ENCODE results near the gene BMP5. TPM values are rescaled to one million over a fixed set of nuclear protein-coding genes. Genes with fewer than 3 reads are reported as not detected.

The BMP5 gene
- total and polyA plus RNA-seq, 3 experiments from 2014 or later: not detected

DNA sequence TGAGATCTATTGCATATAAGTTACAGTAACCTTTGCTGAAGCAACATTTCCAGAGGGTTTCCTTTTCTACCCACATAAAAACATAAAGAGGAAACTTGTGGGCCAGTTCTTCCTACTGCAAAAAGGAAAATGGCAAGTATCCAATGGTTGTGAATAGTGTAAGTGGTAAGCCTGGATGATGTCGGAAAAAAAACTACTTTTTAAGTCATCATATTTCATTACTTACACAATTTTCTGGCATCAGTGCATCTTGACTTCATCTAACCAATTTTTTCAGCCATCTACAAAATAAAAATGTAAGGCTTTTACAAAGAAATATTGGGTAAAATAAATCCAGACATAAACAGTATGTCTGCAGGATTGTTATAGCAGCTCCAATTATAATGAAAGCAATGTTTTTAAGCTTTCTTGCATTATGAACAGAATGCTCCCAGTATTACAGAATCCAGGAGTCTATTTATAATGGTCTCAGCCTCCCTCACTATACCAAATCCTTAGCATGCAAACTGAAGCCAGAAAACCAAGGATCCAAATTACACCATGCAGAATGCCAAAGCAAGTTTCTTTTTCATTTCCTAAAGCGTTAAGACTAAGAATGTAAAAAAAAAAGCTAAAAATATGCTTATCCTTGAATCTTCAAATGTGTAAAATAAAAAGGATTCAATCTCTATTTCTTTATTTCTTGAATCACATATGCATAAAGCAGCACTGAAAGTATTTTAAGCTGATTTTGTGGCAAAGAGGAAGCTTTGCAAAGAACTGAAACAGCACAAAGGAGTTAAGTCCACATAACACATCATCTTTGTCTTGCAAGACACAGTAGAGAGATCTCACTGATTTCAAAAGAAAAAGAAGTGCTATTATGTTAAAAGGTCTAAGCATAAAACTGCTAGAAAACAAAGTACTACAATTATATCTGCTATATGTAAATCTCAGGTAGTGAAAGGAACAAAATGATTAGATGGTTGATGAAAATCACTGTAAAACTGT lies 169.6 kb downstream of the BMP5 start:
- Mint-ChIP-seq H3K27me3 (no peaks in the 10 kb centered on the region), H3K27ac (no peak overlapping the region), H3K9me3 (peaks cover 5 to 40% (median 13%) of the 10 kb centered on the region in 5 donors), H3K36me3 (no peaks in the 10 kb centered on the region), H3K4me3 (peak overlapping the region in 1 of 7 donors; percentile 14), H3K4me1 (no peaks in the 10 kb centered on the region)
- no peaks in the 10 kb centered on the region for H3K4me1 ChIP-seq (ENCODE audit: insufficient read depth, low read length)
- DNase-seq: no peak
- H3K27ac ChIP-seq (ENCODE audit: low read depth, low read length): no peak overlapping the region
- H3K27me3 ChIP-seq (ENCODE audit: insufficient read depth, low read length, poor library complexity, severe bottlenecking): no peaks in the 10 kb centered on the region
- ChIA-PET CTCF (no interaction called here), POLR2A (no interaction called here)
- no peaks in the 10 kb centered on the region for H3K36me3 ChIP-seq (ENCODE audit: insufficient read depth, low read length)
- H3K4me3 ChIP-seq (ENCODE audit: low read length): no peak overlapping the region
- H3K9me3 ChIP-seq (ENCODE audit: low read length): no peaks in the 10 kb centered on the region

- DNase-seq: no peak
- no peaks in the 10 kb centered on the region for H3K27me3 ChIP-seq (ENCODE audit: insufficient read depth, low read length, poor library complexity, severe bottlenecking)
- no peaks in the 10 kb centered on the region for H3K4me1 ChIP-seq (ENCODE audit: insufficient read depth, low read length)
- Mint-ChIP-seq H3K27me3 (no peaks in the 10 kb centered on the region), H3K27ac (no peak overlapping the region), H3K4me3 (no peak overlapping the region), H3K4me1 (no peaks in the 10 kb centered on the region), H3K9me3 (peaks cover 5 to 38% (median 11%) of the 10 kb centered on the region in 5 donors), H3K36me3 (no peaks in the 10 kb centered on the region)
- H3K36me3 ChIP-seq (ENCODE audit: insufficient read depth, low read length): no peaks in the 10 kb centered on the region
- no peak overlapping the region for H3K27ac ChIP-seq (ENCODE audit: low read depth, low read length)
- POLR2A ChIA-PET: no interaction called here
- H3K9me3 ChIP-seq (ENCODE audit: low read length): no peaks in the 10 kb centered on the region
- no peak overlapping the region for H3K4me3 ChIP-seq (ENCODE audit: low read length)
- CTCF ChIA-PET: no interaction called here
Measured at GRCh38 chr6:55704421-55704820, 171.0 kb downstream of the BMP5 start.
